NCI-H2029 (cell line): ENCODE results near the gene LANCL2.
"Not testable (repeated sequence)": the region's sequence is repeated elsewhere in the genome, so short reads cannot be mapped to it uniquely, and the experiment has no call there.

Experiments used
- DNase-seq: peaks from one replicate; lab custom pipeline; 2025; lab: John Stamatoyannopoulos, UW

LANCL2 gene

GRCh38 chr7:55402506-55402905 is 37.4 kb downstream of the LANCL2 start:
- not testable (repeated sequence) for DNase-seq

GRCh38 chr7:55405856-55406541 is 40.9 kb downstream of the LANCL2 start:
- DNase-seq, result peak; percentile 49

DNA sequence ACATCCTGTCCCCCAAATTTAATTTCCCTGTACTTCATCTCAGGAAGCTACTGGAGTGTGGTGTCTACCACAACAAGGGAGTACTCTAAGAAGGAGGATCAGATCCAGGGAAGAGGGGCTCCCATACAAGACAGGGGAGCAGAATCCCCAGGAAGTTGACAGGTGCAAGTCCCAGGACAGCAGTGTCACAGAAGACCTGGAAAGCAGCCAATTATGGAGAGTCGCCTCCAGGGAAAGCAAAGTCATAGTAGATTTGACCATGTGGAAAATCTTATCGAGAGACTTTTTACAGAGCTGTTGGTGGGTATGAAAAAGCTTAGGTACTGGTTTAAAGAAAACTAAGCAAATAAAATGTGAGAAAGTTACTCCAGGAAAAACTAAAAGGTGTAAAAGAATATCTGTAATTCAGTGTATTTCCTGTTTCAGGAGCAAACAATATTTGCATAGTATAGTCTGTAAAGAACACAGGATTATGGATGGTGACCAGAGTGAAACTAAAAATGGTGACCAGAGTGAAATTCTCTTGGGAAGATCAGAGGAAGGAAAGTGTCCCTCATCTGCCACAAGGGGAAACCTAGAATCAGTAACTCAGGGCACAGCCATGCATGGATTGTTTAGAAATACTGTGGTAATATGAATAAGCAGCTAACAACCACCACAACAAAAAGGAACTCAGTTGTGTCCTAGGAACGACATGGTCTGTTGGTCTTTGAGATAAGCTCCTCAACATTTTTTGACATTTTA is 44.5 kb downstream of the LANCL2 start:
- peak; percentile 53 for DNase-seq

- DNase-seq, result no peak
Measured at GRCh38 chr7:55410667-55411239, 45.6 kb downstream of the LANCL2 start.

GRCh38 chr7:55411844-55412243 is 46.7 kb downstream of the LANCL2 start:
- no peak for DNase-seq

DNA sequence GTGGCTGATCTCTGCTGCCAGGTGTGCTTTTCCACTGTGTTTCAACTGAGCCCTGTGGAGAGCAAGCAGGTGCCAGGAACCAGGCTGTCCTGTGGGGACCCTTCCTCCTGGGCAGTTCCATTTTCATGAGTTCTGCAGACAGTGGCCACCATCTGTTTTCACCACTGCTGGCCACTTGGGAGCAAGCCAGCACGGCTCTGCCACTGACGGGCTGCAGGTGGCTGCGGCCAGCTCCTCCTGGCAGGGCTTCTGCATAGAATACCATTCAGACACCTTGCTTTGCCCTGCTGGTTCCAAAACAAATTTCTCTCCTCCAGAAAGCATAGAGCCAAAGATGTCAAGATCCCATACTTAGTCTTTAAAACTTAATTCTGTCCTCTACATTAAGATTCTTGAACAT is 48.3 kb downstream of the LANCL2 start:
- DNase-seq, result peak; percentile 47

DNA sequence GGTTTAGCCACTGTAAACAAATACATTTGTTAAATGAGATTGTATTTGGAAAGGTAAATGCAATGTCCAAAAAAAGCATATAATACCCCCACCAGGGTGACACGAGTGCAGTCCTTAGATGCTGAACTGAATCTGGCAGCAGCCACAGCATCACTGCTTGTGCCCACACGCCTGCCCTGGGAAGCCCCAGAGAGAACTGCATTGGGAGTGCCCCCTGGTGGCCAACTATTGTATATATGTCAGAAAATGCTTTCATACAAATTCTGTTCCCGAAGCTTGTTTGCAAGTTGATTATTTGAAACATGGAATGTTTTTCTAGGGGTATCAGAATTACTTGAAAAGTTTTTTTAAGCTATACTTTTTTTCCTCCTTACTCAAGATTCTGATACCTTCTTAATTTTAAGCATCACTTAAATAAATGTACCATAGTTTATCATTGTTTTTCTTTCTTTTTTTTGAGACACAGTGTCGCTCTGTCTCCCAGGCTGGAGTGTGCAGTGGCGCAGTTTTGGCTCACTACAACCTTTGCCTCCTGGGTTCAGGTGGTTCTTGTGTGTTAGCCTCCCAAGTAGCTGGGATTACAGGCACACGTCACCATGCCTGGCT is 50.1 kb downstream of the LANCL2 start:
- peak; percentile 71 for DNase-seq

GRCh38 chr7:55417456-55417855 is 52.3 kb downstream of the LANCL2 start:
- not testable (repeated sequence) for DNase-seq

GRCh38 chr7:55420530-55420929 is 55.4 kb downstream of the LANCL2 start:
- DNase-seq, result no peak

GRCh38 chr7:55423277-55423711 is 58.2 kb downstream of the LANCL2 start:
- no peak for DNase-seq

DNA sequence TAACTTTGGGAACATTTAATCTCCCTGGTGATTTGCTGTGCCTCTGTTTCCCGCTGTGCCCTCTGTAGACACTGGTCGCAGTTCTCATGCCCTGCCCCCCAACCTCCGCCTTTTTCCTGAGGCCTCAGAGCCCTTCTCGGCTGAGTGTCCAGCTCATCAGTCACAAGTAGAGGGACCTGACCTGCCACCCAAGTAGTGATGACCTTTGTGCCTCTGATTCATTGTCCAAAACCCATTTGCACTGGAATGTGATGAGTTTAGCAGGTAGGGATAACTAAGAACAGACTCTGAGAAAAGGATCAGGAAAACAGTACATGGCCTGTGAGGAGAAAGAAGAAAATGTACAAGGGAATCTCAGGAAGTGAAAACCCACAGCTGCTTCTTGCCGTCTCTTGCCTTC is 58.8 kb downstream of the LANCL2 start:
- DNase-seq, result no peak

DNA sequence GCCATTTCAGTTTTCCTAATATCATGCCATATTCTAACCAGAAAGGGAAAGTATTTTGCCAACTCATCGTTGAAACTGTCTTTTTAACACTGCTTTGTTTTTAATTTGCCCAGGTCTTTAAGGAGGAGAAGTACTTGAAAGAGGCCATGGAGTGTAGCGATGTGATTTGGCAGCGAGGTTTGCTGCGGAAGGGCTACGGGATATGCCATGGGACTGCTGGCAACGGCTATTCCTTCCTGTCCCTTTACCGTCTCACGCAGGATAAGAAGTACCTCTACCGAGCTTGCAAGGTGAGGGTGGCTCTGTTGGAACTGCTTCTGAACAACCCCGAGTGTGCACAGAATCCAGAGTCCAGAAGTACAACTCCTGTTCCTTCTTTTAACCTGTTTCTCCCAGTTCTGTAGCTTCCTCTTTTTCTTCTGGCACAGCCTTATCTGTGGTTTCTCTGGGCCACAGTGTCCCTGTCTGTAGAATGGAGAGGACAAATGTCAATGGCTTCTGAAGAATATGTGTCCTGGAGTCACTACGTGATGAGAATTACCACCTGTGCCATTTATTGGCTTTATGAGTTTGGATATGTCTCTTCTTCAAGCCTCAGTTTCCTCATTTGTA is 60.1 kb downstream of the LANCL2 start:
- DNase-seq, result no peak

DNA sequence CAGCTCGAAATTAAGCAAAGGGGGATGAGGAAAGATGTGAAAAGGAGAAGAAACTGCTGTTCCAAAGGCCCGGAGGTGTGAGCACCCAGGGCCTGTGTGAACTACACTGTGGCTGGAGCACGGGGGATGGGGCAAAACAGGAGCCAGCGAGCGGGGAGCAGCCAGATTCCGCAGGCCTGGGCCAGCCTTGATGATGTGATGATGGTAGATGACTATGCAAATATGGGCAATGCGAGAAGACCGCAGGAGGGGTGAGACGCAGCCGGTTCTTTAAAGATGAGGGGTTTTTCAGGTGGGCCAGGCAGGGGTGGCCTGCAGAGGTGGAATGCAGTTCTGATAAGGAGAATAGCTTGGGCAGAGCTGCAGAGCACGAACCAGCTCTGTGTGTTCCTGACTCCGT is 61.5 kb downstream of the LANCL2 start:
- DNase-seq, result no peak

DNA sequence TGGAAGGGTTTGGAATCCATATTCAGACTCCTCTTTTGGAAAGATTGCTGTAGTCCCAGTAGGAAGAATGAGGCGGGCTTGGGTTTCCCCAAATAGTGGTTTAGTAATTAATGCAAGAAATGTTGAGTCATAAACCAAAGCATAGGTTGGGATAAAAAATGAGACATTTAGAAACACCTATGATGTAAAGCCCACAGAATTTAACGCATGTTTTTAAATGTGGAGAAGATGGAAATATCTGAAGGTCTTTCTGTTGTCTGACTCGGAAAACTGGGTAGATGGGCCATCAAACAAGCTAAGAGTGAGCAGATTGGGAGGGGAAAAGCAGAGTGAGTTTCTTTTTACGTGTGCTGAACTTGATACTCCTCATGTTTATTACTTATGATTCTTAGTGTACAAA is 62.2 kb downstream of the LANCL2 start:
- DNase-seq, result no peak

DNA sequence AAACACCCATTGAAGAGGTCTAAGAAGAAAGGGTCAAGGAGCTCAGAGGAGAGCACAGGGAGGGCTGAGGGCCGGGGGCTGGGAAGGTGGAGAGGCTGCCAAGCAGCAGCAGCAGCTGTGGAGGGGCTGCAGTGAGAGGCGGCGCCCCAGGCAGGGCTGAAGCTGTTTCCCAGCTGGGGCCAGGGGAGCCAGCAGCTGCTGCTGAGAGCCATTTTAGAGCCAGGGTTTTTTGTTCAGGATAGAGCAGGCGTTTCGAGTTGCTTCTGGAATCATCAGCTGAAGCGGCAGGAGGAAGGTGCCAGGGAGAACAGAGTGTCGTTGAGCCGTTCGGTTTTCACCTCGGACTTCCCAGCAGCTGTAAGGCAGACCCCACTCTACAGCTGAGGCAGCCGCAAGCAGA is 62.7 kb downstream of the LANCL2 start:
- DNase-seq, result no peak

GRCh38 chr7:55429835-55430499 is 64.8 kb downstream of the LANCL2 start:
- DNase-seq, result no peak

GRCh38 chr7:55431898-55432297 is 66.8 kb downstream of the LANCL2 start:
- no peak for DNase-seq

DNA sequence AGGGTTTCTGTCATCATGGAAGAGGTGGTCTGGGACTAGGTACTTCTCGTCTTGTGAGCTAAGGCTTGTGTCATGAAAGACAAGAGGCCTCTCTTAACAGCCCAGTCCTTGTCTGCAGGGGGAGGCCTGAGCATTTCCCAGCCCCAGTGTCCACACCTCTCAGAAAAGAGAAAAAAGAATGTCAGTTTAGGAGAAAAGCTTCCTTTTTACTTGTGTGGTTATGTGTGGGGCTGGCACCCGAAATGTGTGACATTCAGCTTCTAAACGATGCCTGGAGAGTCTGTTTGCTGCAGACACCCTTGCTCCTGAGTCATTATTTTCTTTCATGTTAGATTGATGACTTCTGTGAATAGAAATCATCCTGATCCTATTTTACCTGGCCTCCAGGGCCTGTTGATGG is 67.4 kb downstream of the LANCL2 start:
- no peak for DNase-seq

DNA sequence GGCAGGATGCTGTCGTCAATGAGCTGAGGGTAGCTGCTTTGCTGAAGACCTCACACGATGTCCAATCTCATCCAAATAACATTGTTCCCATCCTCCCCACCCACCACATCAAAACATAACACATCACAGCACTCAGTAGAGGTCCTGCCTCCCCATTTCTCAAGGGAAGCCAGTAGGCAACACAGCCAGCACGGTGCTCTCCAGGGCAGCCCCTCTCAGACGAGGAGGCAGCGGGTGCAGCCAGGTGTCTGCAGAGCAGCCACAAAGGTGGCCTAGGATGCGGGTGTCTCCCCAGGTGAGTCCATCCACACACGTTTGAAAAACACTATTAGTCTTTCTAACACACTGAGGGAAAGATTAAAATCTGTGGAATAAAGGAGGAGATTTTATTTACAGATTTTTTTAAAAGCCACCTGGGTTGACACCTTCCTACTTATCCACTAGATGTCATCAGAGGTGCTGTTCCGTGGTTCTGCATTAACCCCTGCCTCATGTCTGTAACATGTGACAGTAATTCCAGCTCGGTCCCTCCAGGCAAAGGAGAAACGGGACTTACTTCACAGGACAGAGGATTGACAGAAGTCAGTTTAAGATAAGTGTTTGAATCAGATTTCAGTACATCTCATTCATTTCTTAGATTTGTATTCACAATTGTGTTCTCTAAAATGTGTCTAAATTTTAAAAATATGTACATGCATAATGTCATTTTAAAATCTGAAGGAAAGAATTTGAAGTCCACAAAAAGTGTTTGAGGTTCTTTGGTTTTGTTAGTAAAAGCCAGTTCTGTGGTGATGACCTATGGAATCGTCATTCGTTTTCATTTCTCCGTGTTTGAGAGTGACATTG is 68.0 kb downstream of the LANCL2 start:
- peak; percentile 58 for DNase-seq

DNA sequence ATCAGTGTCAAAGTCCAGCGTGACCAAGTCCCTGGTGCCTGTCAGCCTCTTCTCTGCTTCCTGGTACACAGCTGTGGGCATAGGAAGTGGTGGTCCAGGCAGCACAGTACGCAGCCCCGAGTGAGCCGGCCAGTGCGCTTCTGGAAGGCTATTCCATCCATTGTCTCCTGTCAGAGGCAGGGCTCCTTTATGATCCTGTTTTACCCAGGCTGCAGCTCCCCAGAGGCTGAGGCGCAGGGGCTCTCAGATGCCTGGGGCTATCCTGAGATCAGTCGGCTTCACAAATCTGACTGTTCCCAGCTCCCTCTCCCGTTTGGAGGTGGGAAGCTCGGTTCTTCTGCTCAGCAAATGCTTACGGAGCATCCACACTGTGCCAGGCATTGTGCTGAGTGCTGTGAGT is 70.3 kb downstream of the LANCL2 start:
- DNase-seq, result no peak

DNA sequence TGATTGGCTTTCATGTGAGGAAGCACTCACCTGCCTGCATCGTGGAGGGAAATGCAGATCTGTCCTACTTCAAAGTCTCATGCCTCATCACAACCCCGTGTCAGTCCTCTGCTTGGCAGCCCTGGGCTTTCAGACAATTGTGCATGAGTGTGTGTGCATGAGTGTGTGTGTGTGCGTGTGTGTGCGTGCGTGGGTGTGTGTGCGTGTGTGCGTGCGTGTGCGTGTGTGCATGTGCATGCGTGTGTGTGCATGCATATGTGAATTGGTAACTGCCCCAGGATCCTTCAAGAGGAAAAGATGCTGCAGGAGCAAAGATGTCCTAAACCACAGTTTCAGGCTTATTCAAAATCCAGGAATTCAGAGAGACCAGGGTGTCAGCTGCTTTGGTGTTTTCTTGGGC is 71.3 kb downstream of the LANCL2 start:
- DNase-seq, result no peak
